Measurements from ENCODE around the gene TMEM200B.
"Not testable (repeated sequence)": the region's sequence is repeated elsewhere in the genome, so short reads cannot be mapped to it uniquely, and the experiment has no call there.

Gene TMEM200B

GRCh38 chr1:29133861-29134694 lies 10.4 kb upstream of the TMEM200B start:
- no peak for DNase-seq

- not testable (repeated sequence) for DNase-seq
Observed at GRCh38 chr1:29131056-29131455, 7.4 kb upstream of the TMEM200B start.

- DNase-seq = no peak
Observed at GRCh38 chr1:29129916-29130315, 6.2 kb upstream of the TMEM200B start.

GRCh38 chr1:29128739-29129138 lies 5.0 kb upstream of the TMEM200B start:
- no peak for DNase-seq

- no peak for DNase-seq
Observed at GRCh38 chr1:29126198-29126597, 2.5 kb upstream of the TMEM200B start.

- DNase-seq = no peak
Observed at GRCh38 chr1:29125788-29126187, 2.1 kb upstream of the TMEM200B start.

- DNase-seq = no peak
Observed at GRCh38 chr1:29125237-29125641, 1.5 kb upstream of the TMEM200B start.

GRCh38 chr1:29124366-29125236 lies 898 bp upstream of the TMEM200B start:
- peak; percentile 50 for DNase-seq

- peak; percentile 17 for DNase-seq
Observed at GRCh38 chr1:29123053-29123886, 433 bp downstream of the TMEM200B start.

- DNase-seq = no peak
Observed at GRCh38 chr1:29122682-29123052, 1.0 kb downstream of the TMEM200B start.

- DNase-seq = peak; percentile 7
Observed at GRCh38 chr1:29121936-29122681, 1.6 kb downstream of the TMEM200B start.

GRCh38 chr1:29121516-29121935 lies 2.2 kb downstream of the TMEM200B start:
- peak; percentile 6 for DNase-seq

GRCh38 chr1:29120947-29121485 lies 2.7 kb downstream of the TMEM200B start:
- peak; percentile 66 for DNase-seq

- DNase-seq = no peak
Observed at GRCh38 chr1:29120367-29120766, 3.3 kb downstream of the TMEM200B start.

- no peak for DNase-seq
Observed at GRCh38 chr1:29119121-29119929, 4.4 kb downstream of the TMEM200B start.

- no peak for DNase-seq
Observed at GRCh38 chr1:29117381-29117780, 6.3 kb downstream of the TMEM200B start.

- DNase-seq = no peak
Observed at GRCh38 chr1:29114654-29115053, 9.0 kb downstream of the TMEM200B start.

GRCh38 chr1:29113413-29114117 lies 10.1 kb downstream of the TMEM200B start:
- no peak for DNase-seq

- no peak for DNase-seq
Observed at GRCh38 chr1:29112705-29113412, 10.8 kb downstream of the TMEM200B start.

- not testable (repeated sequence) for DNase-seq
Observed at GRCh38 chr1:29108041-29108440, 15.7 kb downstream of the TMEM200B start.

Data from CD4-positive, alpha-beta T cell treated with Interleukin-17A for 1 hour (primary cell).